GM12878 (cell line): ENCODE results near the gene CTNNA2. TPM values are rescaled to one million over a fixed set of nuclear protein-coding genes. Genes with fewer than 3 reads are reported as not detected.

Experiments used
- ATAC-seq: fragments of 200-7000 bp; cut with Tn5 transposase; 3 replicates; pipeline ENCODE4 v1.9.1; 2020; ENCODE audit warnings: mild to moderate bottlenecking, moderate library complexity
- BruUV-seq: library from RNA; stranded (reverse); fragments of 400-500 nt; replicated peaks from 2 replicates; lab custom pipeline; 2021; lab: Mats Ljungman, UMichigan
- CTCF ChIA-PET: fragments of 300-600 bp; sonication (Branson Sonifier 250); formaldehyde crosslinking; extraction: SDS; loops from one replicate; lab custom pipeline; 2021; ENCODE audit warnings: inconsistent platforms; lab: Yijun Ruan, JAX
- POLR2A ChIA-PET: fragments of 350-600 bp; formaldehyde crosslinking; extraction: SDS; loops from one replicate; lab custom pipeline; 2021; ENCODE audit warnings: inconsistent platforms; lab: Charles Lee
- RAD21 ChIA-PET: fragments of 300-600 bp; sonication (Branson Sonifier 250); formaldehyde crosslinking; loops from one replicate; lab custom pipeline; 2023; ENCODE audit warnings: antibody characterized with exemption; ENCODE audit not compliant: unreplicated experiment; lab: Charles Lee
- SMC1A ChIA-PET: fragments of 300-600 bp; sonication (Branson Sonifier 250); formaldehyde crosslinking; loops from one replicate; lab custom pipeline; 2023; ENCODE audit not compliant: unreplicated experiment, uncharacterized antibody; lab: Charles Lee
- DNase-seq: peaks from one replicate; pipeline ENCODE4 v3.0.0-alpha.2; 2011; ENCODE audit warnings: low read depth, low spot score
- FAIRE-seq: peaks from 3 replicates; lab custom pipeline; 2011; peaks lifted over from hg19 to GRCh38; lab: Jason Lieb, UNC
- H2AFZ ChIP-seq: 2 replicates; pipeline ENCODE4 v1.6.0; 2011; ENCODE audit warnings: low read depth, low read length, control low read depth; ENCODE audit not compliant: control insufficient read depth
- H3K27ac ChIP-seq: 2 replicates; pipeline ENCODE4 v1.5.1; 2011; ENCODE audit warnings: control low read depth; ENCODE audit not compliant: control insufficient read depth, insufficient read depth
- H3K27me3 ChIP-seq, 2 experiments: replicated peaks in 1 of 2; 2 replicates each; pipeline versions ENCODE4 v1.6.0 to v1.6.1; 2011; ENCODE audit warnings: low read length in 1 of 2; ENCODE audit not compliant: control insufficient read depth in 2 of 2, insufficient read depth in 2 of 2
- H3K36me3 ChIP-seq, 2 experiments: 2 replicates each; pipeline ENCODE4 v1.5.1; 2011; ENCODE audit warnings: low read length in 1 of 2; ENCODE audit not compliant: control insufficient read depth in 2 of 2, insufficient read depth in 2 of 2
- H3K4me1 ChIP-seq: 2 replicates; pipeline ENCODE4 v1.6.1; 2011; ENCODE audit warnings: mild to moderate bottlenecking, low read length, moderate library complexity, mixed read lengths; ENCODE audit not compliant: control insufficient read depth, insufficient read depth
- H3K4me2 ChIP-seq: 2 replicates; pipeline ENCODE4 v1.6.0; 2011; ENCODE audit warnings: control low read depth; ENCODE audit not compliant: control insufficient read depth, insufficient read depth
- H3K4me3 ChIP-seq: fragments of 200-600 bp; sonication (generic); 2 replicates; pipeline ENCODE4 v1.5.1; 2016
- H3K79me2 ChIP-seq: 2 replicates; pipeline ENCODE4 v1.6.0; 2011; ENCODE audit warnings: low read length; ENCODE audit not compliant: control insufficient read depth, insufficient read depth
- H3K9ac ChIP-seq: 2 replicates; pipeline ENCODE4 v1.8.0; 2011; ENCODE audit warnings: low read length, control low read depth, mixed read lengths; ENCODE audit not compliant: control insufficient read depth, insufficient read depth
- H3K9me3 ChIP-seq: replicated peaks from 3 replicates; pipeline ENCODE4 v1.5.1; 2011; ENCODE audit warnings: mild to moderate bottlenecking, low read length; ENCODE audit not compliant: control insufficient read depth, insufficient read depth
- H4K20me1 ChIP-seq: 2 replicates; pipeline ENCODE4 v1.6.0; 2011; ENCODE audit not compliant: control insufficient read depth, insufficient read depth
- BHLHE40 ChIP-seq, 2 experiments: fragments of 450-650 bp in 1 of 2; IDR thresholded peaks; 2 replicates each; pipeline ENCODE4 v1.6.1; 2011 to 2017; ENCODE audit warnings: low read depth in 2 of 2, borderline replicate concordance in 1 of 2, improper control_type of control experiment in 1 of 2, low read length in 1 of 2, mild to moderate bottlenecking in 1 of 2
- RAD51 ChIP-seq: fragments of 450-650 bp; IDR thresholded peaks from 2 replicates; pipeline ENCODE4 v1.6.1; 2016; ENCODE audit warnings: moderate library complexity, mild to moderate bottlenecking, inconsistent platforms
- ZNF384 ChIP-seq: IDR thresholded peaks from 2 replicates; pipeline ENCODE4 v1.6.1; 2012; ENCODE audit warnings: low read depth, mild to moderate bottlenecking, low read length, improper control_type of control experiment, borderline replicate concordance
- WGBS: methylation state at CpG from one replicate; pipeline ENCODE4 v1.1.6; 2016; ENCODE audit warnings: low lambda C conversion rate; ENCODE audit not compliant: insufficient replicate concordance, insufficient coverage; ENCODE audit errors: missing lambda C conversion rate; 5-methylcytosine and 5-hydroxymethylcytosine counted together
- in situ Hi-C: fragments of 300-500 bp; cut with MboI; formaldehyde crosslinking; loops from 9 replicates; pipeline ENCODE4 v1.14.3; 2018; ENCODE audit warnings: mixed read lengths
- intact Hi-C: fragments of 100-400 bp; cut with micrococcal nuclease; formaldehyde crosslinking; loops from one replicate; pipeline ENCODE4 v1.14.2; 2022; ENCODE audit not compliant: unreplicated experiment
- polyA plus RNA-seq, 11 experiments: library from polyadenylated mRNA; depleted of rRNA in 4 of 11; unstranded in 6 of 11; stranded (reverse) in 5 of 11; fragments of >200 nt; fragmentation: Nextera tagmentation in 4 of 11; fragmentation: Illumina TruSeq in 1 of 11; extraction: Ambion mirVana in 4 of 11; extraction: Trizol in 1 of 11; gene quantifications; 1 replicate in 1 of 11; 2 replicates in 10 of 11; pipeline versions ENCODE4 v1.2.1 to v1.2.3, GENCODE V29; 2011 to 2016; ENCODE audit warnings: inconsistent platforms in 2 of 11, missing spikeins in 2 of 11, low read depth in 1 of 11
- total RNA-seq, 4 experiments: library from RNA; depleted of rRNA in 3 of 4; stranded (reverse); fragments of >200 nt in 3 of 4; fragmentation: Illumina TruSeq in 1 of 4; extraction: Trizol in 1 of 4; gene quantifications; 2 replicates each; pipeline versions ENCODE4 v1.2.1 to v1.2.3, GENCODE V29; 2013 to 2021
- TF ChIP-seq, protein P1 (sequence below): IDR thresholded peaks from 2 replicates; pipeline ENCODE4 v1.6.1; 2012; ENCODE audit warnings: low read length, inconsistent platforms

Gene CTNNA2
- total and polyA plus RNA-seq, 10 of the 15 experiments (the other 5 are each of a cell fraction or from before 2014, with no cell fraction given) = 2.4 to 36.2 (median 6.6) TPM

DNA sequence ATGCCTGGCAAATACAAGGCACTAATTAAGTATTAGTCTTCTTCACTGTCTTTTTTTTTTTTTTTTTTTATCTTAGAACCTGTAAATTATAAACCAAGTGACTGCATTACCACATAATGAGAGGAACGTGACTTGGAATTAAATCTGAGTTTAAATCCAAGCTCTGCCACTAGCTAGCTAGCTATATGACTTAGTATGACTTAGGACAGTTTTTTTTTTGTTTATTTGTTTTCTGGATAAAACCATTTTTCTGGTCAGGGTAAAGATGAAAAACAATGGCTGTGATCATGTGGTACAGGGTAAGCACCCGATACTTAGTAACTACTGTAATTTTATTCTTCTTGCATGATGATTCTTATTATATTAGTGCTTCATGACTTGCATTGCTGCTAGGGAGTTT is 983.5 kb downstream of the CTNNA2 start:
- FAIRE-seq = no peak
- WGBS = 54% methylated on average over 2 of the region's 2 CpGs
- POLR2A ChIA-PET = interaction anchor here (0.6 to 15.2 kb wide), 8 partner anchors 12 to 169 kb away, joined by 3 to 319 read pairs (median 4); no protein-coding TSS in a partner anchor

More for the DNA sequence above, 983.5 kb downstream of the CTNNA2 start:
- Histone ChIP-seq H3K27me3 (no peaks in the 10 kb centered on the region), H3K27ac (no peak overlapping the region), H4K20me1 (no peaks in the 10 kb centered on the region), H3K4me1 (no peaks in the 10 kb centered on the region), H3K4me2 (no peak overlapping the region), H2AFZ (no peak overlapping the region), H3K9me3 (no peaks in the 10 kb centered on the region), H3K36me3 (no peaks in the 10 kb centered on the region), H3K9ac (no peak overlapping the region), H3K4me3 (no peak overlapping the region), H3K79me2 (no peaks in the 10 kb centered on the region)
- RAD21 ChIA-PET = interaction anchor here (1.1 to 16.2 kb wide), 8 partner anchors 9 to 171 kb away, joined by 3 to 556 read pairs (median 44); no protein-coding TSS in a partner anchor
- SMC1A ChIA-PET = interaction anchor here (0.6 to 16.1 kb wide), 12 partner anchors 9 to 169 kb away, joined by 3 to 559 read pairs (median 26); no protein-coding TSS in a partner anchor
- DNase-seq = no peak
- CTCF ChIA-PET = interaction anchor here (1.3 to 14.8 kb wide), 6 partner anchors 12 to 171 kb away, joined by 3 to 440 read pairs (median 139); no protein-coding TSS in a partner anchor
- 0 out of 3 replicates have a peak, but pooled peaks have one; percentile 2 for ATAC-seq
- intact Hi-C loops = loop anchor here (10.0 kb wide), 1 partner anchor 242 kb away; no protein-coding TSS in a partner anchor
- no TSS peak for BruUV-seq
- in situ Hi-C loops = no loop called here
- TF ChIP-seq RAD51 = 0 out of 2 replicates have a peak, but pooled peaks have one; percentile 30
- TF ChIP-seq BHLHE40 (IDR thresholded peaks at IDR 0.05; ENCODE audit: borderline replicate concordance in 1 of 2, low read depth in 2 of 2, low read length in 1 of 2) = peak; percentile 42 to 49; a peak in 3 of 4 replicates
- TF ChIP-seq ZNF384 = 0 out of 2 replicates have a peak, but pooled peaks have one; percentile 9
- TF ChIP-seq, protein P1, sequence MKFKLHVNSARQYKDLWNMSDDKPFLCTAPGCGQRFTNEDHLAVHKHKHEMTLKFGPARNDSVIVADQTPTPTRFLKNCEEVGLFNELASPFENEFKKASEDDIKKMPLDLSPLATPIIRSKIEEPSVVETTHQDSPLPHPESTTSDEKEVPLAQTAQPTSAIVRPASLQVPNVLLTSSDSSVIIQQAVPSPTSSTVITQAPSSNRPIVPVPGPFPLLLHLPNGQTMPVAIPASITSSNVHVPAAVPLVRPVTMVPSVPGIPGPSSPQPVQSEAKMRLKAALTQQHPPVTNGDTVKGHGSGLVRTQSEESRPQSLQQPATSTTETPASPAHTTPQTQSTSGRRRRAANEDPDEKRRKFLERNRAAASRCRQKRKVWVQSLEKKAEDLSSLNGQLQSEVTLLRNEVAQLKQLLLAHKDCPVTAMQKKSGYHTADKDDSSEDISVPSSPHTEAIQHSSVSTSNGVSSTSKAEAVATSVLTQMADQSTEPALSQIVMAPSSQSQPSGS = no peak
